Left lung (tissue), 10 donors: Measurements from ENCODE around the gene TIMM17A. TPM values are rescaled to one million over a fixed set of nuclear protein-coding genes. Genes with fewer than 3 reads are reported as not detected.

ENCODE experiments used
- ATAC-seq: fragments of 200-7000 bp; cut with Tn5 transposase; one replicate; pipeline ENCODE4 v1.9.1; 2020; ENCODE audit warnings: moderate library complexity
- DNase-seq, 4 donors: peaks; one replicate each; pipeline ENCODE4 v3.0.0-alpha.2; 2013 to 2020
- H3K27ac ChIP-seq, 2 donors: fragments of 200-600 bp; sonication (generic) in 1 of 2; one replicate each; pipeline versions ENCODE4 v1.5.0 to v1.8.0; 2020 to 2021
- H3K27me3 ChIP-seq, 2 donors: fragments of 200-600 bp; sonication (generic) in 1 of 2; one replicate each; pipeline versions ENCODE4 v1.5.0 to v1.8.0; 2020 to 2021
- H3K36me3 ChIP-seq, 2 donors: fragments of 200-600 bp; sonication (generic) in 1 of 2; one replicate each; pipeline versions ENCODE4 v1.5.0 to v1.8.0; 2020 to 2021
- H3K4me1 ChIP-seq, 2 donors: fragments of 200-600 bp; one replicate each; pipeline ENCODE4 v1.8.0; 2021
- H3K4me3 ChIP-seq, 2 donors: fragments of 200-600 bp; sonication (generic) in 1 of 2; one replicate each; pipeline versions ENCODE4 v1.5.0 to v1.8.0; 2020 to 2021; ENCODE audit warnings: mild to moderate bottlenecking in 1 of 2
- H3K9me3 ChIP-seq, 2 donors: fragments of 200-600 bp; sonication (generic) in 1 of 2; one replicate each; pipeline versions ENCODE4 v1.5.0 to v1.8.0; 2020 to 2021
- intact Hi-C, 2 donors: fragments of 100-400 bp; cut with DNase I; formaldehyde crosslinking; loops; one replicate each; pipeline versions ENCODE4 v1.11.2 to v1.14.2; 2022
- polyA plus RNA-seq, 6 donors: library from polyadenylated mRNA; unstranded; fragments of 120-200 nt; gene quantifications; one replicate each; pipeline ENCODE4 v1.2.1, GENCODE V29; 2013; ENCODE audit not compliant: insufficient read length in 6 of 6
- total RNA-seq, 2 donors: library from RNA; stranded (reverse); fragmentation: NEBNext Ultra II Directional; extraction: Animal tissue kit (Norgen Biotek cat#: 25700); gene quantifications; one replicate each; pipeline ENCODE4 v1.2.1, GENCODE V29; 2021
- TF ChIP-seq, protein P1 (sequence below), 2 donors: fragments of 200-600 bp; sonication (generic) in 1 of 2; IDR thresholded peaks; one replicate each; pipeline versions ENCODE4 v1.5.0 to v1.8.0; 2021; ENCODE audit warnings: antibody characterized with exemption in 2 of 2
- donor health status: DM: no; HTN: yes; CAD: no.
- donor health status: DM: no; HTN: no; CAD: no.

The TIMM17A gene
- total and polyA plus RNA-seq, 8 donors = 42.6 to 56.7 (median 50.1) TPM

DNA sequence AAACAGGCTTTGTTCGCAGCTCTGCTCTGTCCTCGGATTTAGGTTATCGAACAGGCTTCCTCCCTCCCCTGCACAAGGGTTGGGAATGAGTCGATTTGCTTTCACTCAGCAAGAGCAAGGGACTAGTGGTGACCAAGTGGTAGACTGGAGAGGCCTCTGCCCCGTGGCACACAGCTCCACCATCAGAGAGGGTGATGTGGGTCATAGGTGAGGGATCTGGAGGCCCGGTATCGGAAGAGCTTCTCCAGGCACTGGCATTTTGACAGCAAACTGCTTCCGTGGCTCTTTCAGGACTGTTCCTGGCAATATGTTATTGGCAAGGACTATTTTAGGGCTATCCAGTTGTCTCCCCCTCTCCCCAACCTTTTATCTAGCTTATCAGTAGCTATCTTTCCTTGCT is 52.0 kb downstream of the TIMM17A start:
- TF ChIP-seq, protein P1, sequence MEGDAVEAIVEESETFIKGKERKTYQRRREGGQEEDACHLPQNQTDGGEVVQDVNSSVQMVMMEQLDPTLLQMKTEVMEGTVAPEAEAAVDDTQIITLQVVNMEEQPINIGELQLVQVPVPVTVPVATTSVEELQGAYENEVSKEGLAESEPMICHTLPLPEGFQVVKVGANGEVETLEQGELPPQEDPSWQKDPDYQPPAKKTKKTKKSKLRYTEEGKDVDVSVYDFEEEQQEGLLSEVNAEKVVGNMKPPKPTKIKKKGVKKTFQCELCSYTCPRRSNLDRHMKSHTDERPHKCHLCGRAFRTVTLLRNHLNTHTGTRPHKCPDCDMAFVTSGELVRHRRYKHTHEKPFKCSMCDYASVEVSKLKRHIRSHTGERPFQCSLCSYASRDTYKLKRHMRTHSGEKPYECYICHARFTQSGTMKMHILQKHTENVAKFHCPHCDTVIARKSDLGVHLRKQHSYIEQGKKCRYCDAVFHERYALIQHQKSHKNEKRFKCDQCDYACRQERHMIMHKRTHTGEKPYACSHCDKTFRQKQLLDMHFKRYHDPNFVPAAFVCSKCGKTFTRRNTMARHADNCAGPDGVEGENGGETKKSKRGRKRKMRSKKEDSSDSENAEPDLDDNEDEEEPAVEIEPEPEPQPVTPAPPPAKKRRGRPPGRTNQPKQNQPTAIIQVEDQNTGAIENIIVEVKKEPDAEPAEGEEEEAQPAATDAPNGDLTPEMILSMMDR (IDR thresholded peaks at IDR 0.05) = no peak
- H3K4me1 ChIP-seq = peaks cover 0 to 4% of the 10 kb centered on the region in 2 donors
- H3K27me3 ChIP-seq = no peaks in the 10 kb centered on the region
- peak overlapping the region in 1 of 2 donors; percentile 17 for H3K4me3 ChIP-seq
- peak overlapping the region; percentile 21 to 70 for H3K27ac ChIP-seq
- H3K36me3 ChIP-seq = peaks cover 3 to 60% of the 10 kb centered on the region in 2 donors
- no peak for DNase-seq
- intact Hi-C loops = loop anchor here in 1 of 2 donors (10.0 kb wide), 1 partner anchor 107 kb away; no protein-coding TSS in a partner anchor
- no peaks in the 10 kb centered on the region for H3K9me3 ChIP-seq
- ATAC-seq = peak; percentile 11

DNA sequence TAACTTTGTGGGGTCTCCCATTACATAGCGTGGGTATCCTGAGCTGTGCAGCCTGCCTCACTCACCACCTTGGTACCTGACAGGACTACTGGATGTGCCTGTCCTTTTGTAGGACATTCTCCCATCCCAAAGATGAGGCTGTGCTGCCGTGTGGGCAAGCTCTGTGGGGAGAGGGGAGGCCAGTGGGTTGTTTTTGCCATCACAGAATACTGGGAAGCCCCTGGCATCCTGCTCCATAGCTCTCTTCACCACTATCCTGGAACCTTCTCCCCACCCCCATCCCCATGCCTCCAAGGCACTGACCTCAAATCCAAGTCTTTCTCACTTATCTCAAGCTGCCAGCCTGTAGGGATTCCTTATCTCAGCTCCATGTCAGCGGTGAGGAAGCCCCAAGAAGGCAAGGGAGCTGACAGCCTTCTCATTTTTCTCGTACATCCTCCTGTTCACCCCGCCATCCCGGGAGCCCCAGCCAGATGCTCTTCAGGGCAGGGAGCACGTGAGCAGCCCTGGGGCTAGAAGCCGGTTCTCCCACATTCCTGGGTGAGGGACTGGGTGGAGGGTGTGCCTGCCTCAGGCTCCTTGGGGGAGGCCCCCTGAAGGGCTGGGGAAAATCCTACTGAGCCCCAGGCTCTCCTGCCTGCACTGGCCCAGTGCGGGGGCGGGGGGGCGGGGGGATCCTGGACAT is 52.6 kb downstream of the TIMM17A start:
- TF ChIP-seq, protein P1 (IDR thresholded peaks at IDR 0.05) = no peak
- intact Hi-C loops = loop anchor here in 1 of 2 donors (10.0 kb wide), 1 partner anchor 107 kb away; no protein-coding TSS in a partner anchor
- ATAC-seq (peak; percentile 45), DNase-seq (peak in 3 of 4 donors; percentile 86 to 89 (median 89))
- Histone ChIP-seq H3K9me3 (no peaks in the 10 kb centered on the region), H3K27ac (peak overlapping the region; percentile 21 to 70), H3K4me1 (peaks cover 0 to 4% of the 10 kb centered on the region in 2 donors), H3K36me3 (peaks cover 0 to 60% of the 10 kb centered on the region in 2 donors), H3K4me3 (peak overlapping the region in 1 of 2 donors; percentile 17), H3K27me3 (no peaks in the 10 kb centered on the region)

DNA sequence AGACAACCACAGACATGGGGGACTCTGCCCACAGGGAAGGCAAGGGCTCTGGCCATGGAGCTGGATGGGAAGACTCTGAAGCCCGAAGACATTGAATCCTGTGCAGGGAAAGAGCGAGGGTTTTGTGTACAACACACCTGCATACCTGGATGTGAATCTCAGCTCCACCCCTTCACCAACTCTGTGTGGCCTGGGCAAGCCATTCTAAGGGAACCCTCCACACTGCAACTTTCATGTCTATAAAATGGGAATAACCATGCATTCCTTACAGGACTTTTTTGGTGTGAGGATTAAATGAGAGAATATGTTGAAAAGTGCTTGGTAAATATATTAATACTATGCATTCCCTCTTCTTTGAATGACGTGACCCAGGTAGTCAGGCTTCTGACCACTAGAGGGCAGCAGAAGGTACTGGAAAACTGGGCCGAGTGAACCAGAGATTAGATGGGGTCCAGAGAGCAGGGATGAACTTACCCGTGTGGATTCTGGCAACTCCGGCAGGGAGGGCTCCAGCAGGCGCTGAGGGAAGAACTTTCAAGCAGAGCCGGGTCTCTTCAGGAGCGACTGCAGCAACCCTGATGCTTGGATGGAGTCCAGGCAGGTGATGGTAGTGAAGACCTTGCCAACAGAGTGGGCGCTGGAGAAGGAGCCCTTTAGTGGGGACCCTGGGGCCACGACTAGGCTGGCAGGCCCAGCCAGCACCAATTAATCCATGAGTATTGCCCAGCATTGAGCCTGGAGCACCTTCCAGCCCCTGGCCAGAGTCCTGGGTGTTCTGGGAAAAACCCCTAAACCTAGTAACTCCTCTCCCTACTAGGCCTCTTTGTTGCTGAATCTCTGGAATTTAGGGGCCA is 54.2 kb downstream of the TIMM17A start:
- H3K4me1 ChIP-seq = peaks cover 0 to 4% of the 10 kb centered on the region in 2 donors

DNA sequence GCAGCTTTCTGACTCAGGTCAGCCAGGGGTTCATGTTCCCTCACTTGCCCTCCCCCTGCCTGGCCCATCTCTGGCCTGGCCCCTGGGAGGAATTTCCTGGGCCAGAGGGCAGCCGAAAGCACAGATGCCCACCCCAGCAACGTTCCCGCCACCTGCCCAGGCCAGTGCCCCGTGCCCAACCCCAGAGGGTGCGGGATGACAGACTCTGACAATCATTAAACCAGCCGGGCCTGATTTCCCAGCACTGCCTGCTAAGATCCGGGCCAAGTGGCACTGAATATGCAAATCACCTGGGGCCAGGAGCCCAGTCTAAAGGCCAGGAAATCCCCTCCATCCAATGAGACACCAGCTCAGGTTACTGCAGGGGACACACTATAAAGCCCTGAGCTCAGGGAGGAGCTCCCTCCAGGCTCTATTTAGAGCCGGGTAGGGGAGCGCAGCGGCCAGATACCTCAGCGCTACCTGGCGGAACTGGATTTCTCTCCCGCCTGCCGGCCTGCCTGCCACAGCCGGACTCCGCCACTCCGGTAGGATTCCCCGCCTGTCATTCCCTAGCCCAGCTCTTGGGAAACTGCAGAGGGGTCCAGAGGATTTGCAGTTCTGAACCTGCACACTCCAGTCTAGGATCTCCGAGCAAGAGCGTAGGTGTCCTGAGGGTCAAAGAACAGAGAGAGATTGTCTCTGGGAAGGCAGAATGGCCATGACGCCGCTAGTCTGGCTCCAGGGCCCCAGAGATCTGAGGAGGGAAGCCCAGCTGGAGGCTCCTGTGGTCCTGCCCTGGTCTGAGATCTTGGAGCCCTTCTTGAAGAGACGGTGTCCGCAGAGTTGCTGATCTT is 55.1 kb downstream of the TIMM17A start, which contains the start of gene ELF3:
ELF3 (plus strand) TSS at position 408 of the 836 bp plus-strand sequence. CDS start 550 bp downstream, outside the sequence.
- H3K36me3 ChIP-seq = peaks cover 0 to 56% of the 10 kb centered on the region in 2 donors
- ATAC-seq (peak; percentile 71), DNase-seq (peak in 3 of 4 donors; percentile 86 to 91 (median 87))
- H3K27ac ChIP-seq = peak within 1 kb of the TSS; percentile 69 to 72
- no peaks in the 10 kb centered on the region for H3K27me3 ChIP-seq
- intact Hi-C loops = no loop called here
- H3K9me3 ChIP-seq = no peaks in the 10 kb centered on the region
- peak within 1 kb of the TSS; percentile 35 to 46 for H3K4me3 ChIP-seq
- TF ChIP-seq, protein P1 (IDR thresholded peaks at IDR 0.05) = no peak
- peaks cover 0 to 4% of the 10 kb centered on the region in 2 donors for H3K4me1 ChIP-seq

More for the DNA sequence above, 54.2 kb downstream of the TIMM17A start:
- Histone ChIP-seq H3K36me3 (peaks cover 0 to 58% of the 10 kb centered on the region in 2 donors), H3K9me3 (no peaks in the 10 kb centered on the region), H3K27me3 (no peaks in the 10 kb centered on the region), H3K4me3 (no peak overlapping the region), H3K27ac (peak overlapping the region; percentile 54 to 69)
- TF ChIP-seq, protein P1 (IDR thresholded peaks at IDR 0.05) = peak; percentile 79 to 86
- DNase-seq = peak in 3 of 4 donors; percentile 69 to 89 (median 74)
- intact Hi-C loops = loop anchor here in 1 of 2 donors (10.0 kb wide), 1 partner anchor 105 kb away; no protein-coding TSS in a partner anchor
- ATAC-seq = peak; percentile 65
